SU-DHL-6 (cell line): ENCODE data around the gene CDH13.

ENCODE experiments used
- CTCF ChIP-seq: fragments of 200-600 bp; sonication (generic); IDR thresholded peaks from one replicate; pipeline ENCODE4 v1.5.1; 2017; ENCODE audit warnings: antibody characterized with exemption, mild to moderate bottlenecking, low read length, moderate library complexity; ENCODE audit not compliant: insufficient read depth, poor library complexity, severe bottlenecking
- EZH2phosphoT487 ChIP-seq: fragments of 200-600 bp; sonication (generic), shearing (Covaris generic); conservative IDR thresholded peaks from 2 replicates; pipeline ENCODE4 v1.6.1; 2018; ENCODE audit warnings: mild to moderate bottlenecking, antibody characterized with exemption, low read length, moderate library complexity, mixed read lengths

GRCh38 chr16:82629441-82630027, 2.8 kb downstream of the CDH13 start:
- TF ChIP-seq CTCF (no peak), EZH2phosphoT487 (no peak)
